ENCODE data around the gene WNT1. TPM values are rescaled to one million over a fixed set of nuclear protein-coding genes. Genes with fewer than 3 reads are reported as not detected.

The WNT1 gene
- total RNA-seq, 1 donor from 2014 or later: not detected

DNA sequence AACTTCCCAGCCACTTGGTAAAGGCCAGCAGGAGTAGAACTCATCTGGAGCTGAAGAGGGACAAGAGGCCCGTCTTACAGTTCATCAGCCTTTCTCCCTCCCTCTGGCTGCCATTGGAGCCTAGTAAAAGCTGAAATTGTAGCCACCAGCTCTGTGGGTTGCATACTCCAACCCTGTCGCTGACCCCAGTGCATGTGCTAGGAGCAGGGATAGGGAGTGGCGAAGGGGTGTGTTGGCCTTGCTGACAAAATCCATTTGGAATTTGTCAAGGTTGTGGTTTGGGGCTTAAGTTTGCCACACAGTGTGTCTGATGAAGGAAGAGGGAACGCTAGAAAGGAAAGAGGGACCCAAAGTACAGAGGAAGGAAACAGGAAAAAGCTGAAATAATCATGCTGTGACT lies 16.8 kb upstream of the WNT1 start:
- no peak overlapping the region for H3K27ac Mint-ChIP-seq
- no peak for DNase-seq (ENCODE audit: low spot score in 2 of 2, unreplicated experiment in 2 of 2)
- H3K4me3 Mint-ChIP-seq: no peak overlapping the region
- no peaks in the 10 kb centered on the region for H3K36me3 Mint-ChIP-seq
- TF ChIP-seq, protein P1, sequence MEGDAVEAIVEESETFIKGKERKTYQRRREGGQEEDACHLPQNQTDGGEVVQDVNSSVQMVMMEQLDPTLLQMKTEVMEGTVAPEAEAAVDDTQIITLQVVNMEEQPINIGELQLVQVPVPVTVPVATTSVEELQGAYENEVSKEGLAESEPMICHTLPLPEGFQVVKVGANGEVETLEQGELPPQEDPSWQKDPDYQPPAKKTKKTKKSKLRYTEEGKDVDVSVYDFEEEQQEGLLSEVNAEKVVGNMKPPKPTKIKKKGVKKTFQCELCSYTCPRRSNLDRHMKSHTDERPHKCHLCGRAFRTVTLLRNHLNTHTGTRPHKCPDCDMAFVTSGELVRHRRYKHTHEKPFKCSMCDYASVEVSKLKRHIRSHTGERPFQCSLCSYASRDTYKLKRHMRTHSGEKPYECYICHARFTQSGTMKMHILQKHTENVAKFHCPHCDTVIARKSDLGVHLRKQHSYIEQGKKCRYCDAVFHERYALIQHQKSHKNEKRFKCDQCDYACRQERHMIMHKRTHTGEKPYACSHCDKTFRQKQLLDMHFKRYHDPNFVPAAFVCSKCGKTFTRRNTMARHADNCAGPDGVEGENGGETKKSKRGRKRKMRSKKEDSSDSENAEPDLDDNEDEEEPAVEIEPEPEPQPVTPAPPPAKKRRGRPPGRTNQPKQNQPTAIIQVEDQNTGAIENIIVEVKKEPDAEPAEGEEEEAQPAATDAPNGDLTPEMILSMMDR (IDR thresholded peaks at IDR 0.05; ENCODE audit: unreplicated experiment): no peak
- no peaks in the 10 kb centered on the region for H3K9me3 Mint-ChIP-seq
- H3K27me3 Mint-ChIP-seq (ENCODE audit: low read depth): peaks cover 19% of the 10 kb centered on the region
- H3K4me1 Mint-ChIP-seq: peaks cover 7% of the 10 kb centered on the region

DNA sequence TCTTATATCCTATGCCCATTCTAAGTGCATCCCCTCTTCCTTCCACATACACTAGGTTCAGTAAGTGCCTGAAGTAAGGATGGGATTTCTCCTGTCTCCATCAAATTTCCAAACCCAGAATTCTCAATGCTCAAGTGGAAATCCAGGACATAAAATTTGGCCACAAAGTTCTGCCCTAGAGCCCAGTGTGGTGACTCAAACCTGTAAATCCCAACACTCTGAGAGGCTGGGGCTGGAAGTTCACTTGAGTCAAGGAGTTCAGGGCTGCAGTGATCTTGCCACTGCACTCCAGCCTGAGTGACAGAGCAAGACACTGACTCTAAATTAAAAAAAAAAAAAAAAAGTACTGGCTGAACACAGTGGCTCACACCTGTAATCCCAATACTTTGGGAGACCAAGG lies 16.3 kb upstream of the WNT1 start:
- no peaks in the 10 kb centered on the region for H3K36me3 Mint-ChIP-seq
- DNase-seq (ENCODE audit: low spot score in 2 of 2, unreplicated experiment in 2 of 2): no peak
- H3K27me3 Mint-ChIP-seq (ENCODE audit: low read depth): peaks cover 21% of the 10 kb centered on the region
- no peak overlapping the region for H3K27ac Mint-ChIP-seq
- H3K9me3 Mint-ChIP-seq: no peaks in the 10 kb centered on the region
- no peak overlapping the region for H3K4me3 Mint-ChIP-seq
- peaks cover 6% of the 10 kb centered on the region for H3K4me1 Mint-ChIP-seq
- TF ChIP-seq, protein P1 (IDR thresholded peaks at IDR 0.05; ENCODE audit: unreplicated experiment): no peak

DNA sequence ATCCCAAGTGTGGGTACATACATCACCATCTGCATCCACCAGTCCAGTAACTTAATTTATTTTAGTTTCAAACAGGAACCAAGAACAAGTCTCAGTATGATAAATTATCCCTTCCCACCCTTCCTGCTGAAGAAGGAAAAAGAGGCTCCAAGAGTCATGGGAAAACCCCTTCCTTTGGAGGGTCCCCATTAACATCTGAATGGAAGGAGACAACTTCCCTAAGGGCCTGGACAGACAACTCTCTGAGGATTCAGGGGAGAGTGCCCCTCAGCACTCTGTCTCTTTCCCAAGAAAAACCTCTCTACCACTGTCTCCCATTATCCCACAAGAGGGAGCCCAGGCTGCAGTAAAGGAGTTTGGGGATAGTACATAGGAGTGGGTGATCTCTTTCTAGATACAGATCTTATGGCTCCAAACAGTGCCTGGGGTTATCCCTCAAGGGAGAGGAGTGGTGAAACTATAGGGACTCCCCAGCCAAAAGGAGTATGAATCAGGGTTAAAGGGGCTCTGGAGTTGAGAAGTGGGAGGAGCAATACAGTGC lies 12.8 kb upstream of the WNT1 start:
- no peak overlapping the region for H3K4me3 Mint-ChIP-seq
- H3K9me3 Mint-ChIP-seq: no peaks in the 10 kb centered on the region
- DNase-seq (ENCODE audit: low spot score in 2 of 2, unreplicated experiment in 2 of 2): no peak
- H3K4me1 Mint-ChIP-seq: peaks cover 14% of the 10 kb centered on the region
- H3K36me3 Mint-ChIP-seq: no peaks in the 10 kb centered on the region
- peaks cover 45% of the 10 kb centered on the region for H3K27me3 Mint-ChIP-seq (ENCODE audit: low read depth)
- no peak overlapping the region for H3K27ac Mint-ChIP-seq
- TF ChIP-seq, protein P1 (IDR thresholded peaks at IDR 0.05; ENCODE audit: unreplicated experiment): no peak

DNA sequence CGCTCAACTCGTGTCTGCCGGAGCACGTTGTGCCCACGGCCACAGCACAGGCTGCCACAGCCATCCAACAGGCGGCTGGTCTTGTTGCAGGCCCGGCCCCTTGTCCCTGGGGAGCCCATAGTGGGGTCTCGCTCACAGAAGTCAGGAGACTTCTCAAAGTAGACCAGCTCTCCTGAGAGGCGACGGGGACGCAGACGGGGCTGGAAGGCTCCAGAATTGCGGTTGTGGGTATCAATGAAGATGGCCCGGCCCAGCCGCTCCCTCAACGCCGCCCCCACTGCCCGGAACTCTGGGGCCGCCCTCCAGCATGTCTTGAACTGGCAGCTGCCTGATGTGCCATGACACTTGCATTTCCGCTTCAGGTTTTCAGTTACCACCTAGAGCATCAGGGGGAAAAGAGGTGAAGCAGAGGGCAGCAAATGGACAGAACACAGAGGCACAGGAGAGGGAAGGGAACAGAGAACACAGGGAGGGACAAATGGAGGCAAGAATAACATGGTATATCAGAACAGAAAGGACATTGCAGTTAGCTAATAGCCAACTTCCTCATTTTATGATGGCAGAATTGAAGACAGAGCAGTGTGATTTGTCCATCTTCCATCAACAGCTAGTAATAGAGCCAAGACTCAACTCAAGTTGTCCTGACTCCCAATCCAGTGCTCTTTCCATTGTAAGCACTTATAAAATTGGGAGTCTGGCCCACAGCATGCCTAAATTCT lies 11.8 kb upstream of the WNT1 start:
- Mint-ChIP-seq H3K9me3 (no peaks in the 10 kb centered on the region), H3K27ac (no peak overlapping the region), H3K4me1 (peaks cover 23% of the 10 kb centered on the region), H3K27me3 (ENCODE audit: low read depth) (peaks cover 48% of the 10 kb centered on the region), H3K36me3 (no peaks in the 10 kb centered on the region), H3K4me3 (no peak overlapping the region)
- DNase-seq (ENCODE audit: low spot score in 2 of 2, unreplicated experiment in 2 of 2): no peak
- TF ChIP-seq, protein P1 (IDR thresholded peaks at IDR 0.05; ENCODE audit: unreplicated experiment): no peak

DNA sequence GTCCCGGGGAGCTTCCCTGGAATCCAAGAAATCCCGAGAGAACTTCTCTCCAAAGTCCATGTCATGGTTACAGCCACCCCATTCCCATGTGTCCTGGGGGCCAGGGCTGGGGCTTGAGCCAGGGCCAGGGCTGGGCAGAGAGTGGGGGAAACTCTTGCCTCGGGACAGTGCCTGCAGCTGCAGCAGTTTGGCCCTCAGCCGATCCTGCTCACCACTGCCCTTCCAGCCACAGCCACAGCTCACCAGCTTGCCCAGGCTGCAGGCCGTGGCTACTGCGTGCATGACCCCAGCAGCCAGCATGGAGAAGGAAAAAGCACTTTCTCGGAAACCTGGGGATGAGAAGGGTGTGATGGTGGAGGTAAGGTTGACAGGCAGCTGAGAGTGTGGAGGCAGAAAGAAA lies 10.1 kb upstream of the WNT1 start:
- no peaks in the 10 kb centered on the region for H3K9me3 Mint-ChIP-seq
- peaks cover 29% of the 10 kb centered on the region for H3K4me1 Mint-ChIP-seq
- TF ChIP-seq, protein P1 (IDR thresholded peaks at IDR 0.05; ENCODE audit: unreplicated experiment): no peak
- no peaks in the 10 kb centered on the region for H3K36me3 Mint-ChIP-seq
- H3K4me3 Mint-ChIP-seq: no peak overlapping the region
- H3K27me3 Mint-ChIP-seq (ENCODE audit: low read depth): peaks cover 65% of the 10 kb centered on the region
- H3K27ac Mint-ChIP-seq: no peak overlapping the region
- no peak for DNase-seq (ENCODE audit: low spot score in 2 of 2, unreplicated experiment in 2 of 2)

All from mesothelial cell of epicardium (in vitro differentiated cells).